CD4-positive, alpha-beta T cell treated with Interleukin-2 at 100 ng/mL for 4 hours (primary cell): ENCODE results near the gene ALPI.
"Not testable (repeated sequence)": the region's sequence is repeated elsewhere in the genome, so short reads cannot be mapped to it uniquely, and the experiment has no call there.

Source experiments
- DNase-seq: peaks from one replicate; pipeline ENCODE4 v3.0.0-alpha.2; 2020; ENCODE audit warnings: low spot score

Gene ALPI

DNA sequence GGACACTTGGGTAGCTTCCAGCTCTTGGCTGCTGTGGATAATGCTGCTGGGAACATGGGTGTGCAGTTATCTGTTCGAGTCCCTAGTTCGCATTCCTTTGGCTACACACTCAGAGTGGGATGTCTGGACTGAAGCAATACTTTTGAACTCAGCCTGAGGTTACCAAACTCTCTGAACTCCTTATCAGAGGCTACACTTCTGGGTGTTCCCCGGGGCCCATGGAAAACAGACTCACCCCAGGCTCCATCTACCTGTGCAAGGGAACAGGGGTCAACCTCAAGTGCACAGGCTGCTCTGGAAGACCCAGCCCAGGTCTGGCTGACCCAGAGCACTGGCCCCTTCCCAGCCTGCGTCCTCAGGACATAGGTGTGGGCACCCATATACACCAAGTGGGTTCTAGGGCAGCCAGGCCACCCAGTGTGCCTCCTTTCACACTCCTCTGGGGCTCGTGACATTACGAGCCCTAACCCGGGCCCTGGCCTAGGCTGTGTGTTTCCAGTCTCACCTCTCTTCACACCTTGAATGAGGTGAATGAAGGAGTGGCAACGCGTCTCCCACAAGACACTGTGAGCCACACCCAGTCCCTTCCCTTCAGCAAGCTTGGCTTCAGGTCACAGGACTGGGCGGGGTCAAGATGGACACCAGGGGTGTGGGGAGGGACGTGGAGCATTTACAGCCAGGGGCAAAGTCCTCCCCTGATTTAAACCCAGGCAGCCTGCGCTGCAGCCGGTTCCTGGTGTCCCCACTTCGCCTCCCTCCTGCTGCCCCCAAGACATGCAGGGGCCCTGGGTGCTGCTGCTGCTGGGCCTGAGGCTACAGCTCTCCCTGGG lies at the start of gene ALPI:
Gene ALPI, plus strand, starts transcription at position 728 of the 830 bp plus-strand sequence. Its CDS starts 47 bp downstream, at position 775.
- no peak for DNase-seq

DNA sequence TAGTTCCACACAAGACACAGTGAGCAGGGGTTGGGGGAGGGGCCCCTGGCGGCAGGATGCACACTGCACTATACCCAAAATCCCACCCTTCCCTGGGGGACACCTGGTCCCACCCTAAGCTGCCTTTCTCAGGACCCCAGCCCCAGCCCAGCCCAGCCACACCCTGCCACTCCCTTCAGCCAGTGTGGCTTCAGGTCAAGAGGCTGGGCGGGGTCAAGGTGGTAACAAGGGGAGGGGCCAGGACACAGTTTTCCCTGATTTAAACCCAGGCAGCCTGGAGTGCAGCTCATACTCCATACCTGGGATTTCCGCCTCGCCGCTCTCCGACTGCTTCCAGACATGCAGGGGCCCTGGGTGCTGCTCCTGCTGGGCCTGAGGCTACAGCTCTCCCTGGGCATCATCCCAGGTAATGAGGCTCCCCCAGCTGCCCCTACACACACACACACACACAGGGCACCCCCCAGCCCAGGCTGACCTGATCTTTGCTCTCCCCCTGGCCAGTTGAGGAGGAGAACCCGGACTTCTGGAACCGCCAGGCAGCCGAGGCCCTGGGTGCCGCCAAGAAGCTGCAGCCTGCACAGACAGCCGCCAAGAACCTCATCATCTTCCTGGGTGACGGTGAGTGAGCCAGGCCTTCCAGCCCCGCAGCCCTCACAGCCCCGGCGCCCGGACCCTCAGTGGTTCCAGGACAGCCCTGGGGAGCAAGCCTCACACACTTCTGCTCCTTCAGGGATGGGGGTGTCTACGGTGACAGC lies 49.2 kb upstream of the ALPI start, which contains the start of gene ALPG:
Gene ALPG, plus strand, starts transcription at position 289 of the 755 bp plus-strand sequence. Its CDS starts 51 bp downstream, at position 340.
- no peak for DNase-seq

DNA sequence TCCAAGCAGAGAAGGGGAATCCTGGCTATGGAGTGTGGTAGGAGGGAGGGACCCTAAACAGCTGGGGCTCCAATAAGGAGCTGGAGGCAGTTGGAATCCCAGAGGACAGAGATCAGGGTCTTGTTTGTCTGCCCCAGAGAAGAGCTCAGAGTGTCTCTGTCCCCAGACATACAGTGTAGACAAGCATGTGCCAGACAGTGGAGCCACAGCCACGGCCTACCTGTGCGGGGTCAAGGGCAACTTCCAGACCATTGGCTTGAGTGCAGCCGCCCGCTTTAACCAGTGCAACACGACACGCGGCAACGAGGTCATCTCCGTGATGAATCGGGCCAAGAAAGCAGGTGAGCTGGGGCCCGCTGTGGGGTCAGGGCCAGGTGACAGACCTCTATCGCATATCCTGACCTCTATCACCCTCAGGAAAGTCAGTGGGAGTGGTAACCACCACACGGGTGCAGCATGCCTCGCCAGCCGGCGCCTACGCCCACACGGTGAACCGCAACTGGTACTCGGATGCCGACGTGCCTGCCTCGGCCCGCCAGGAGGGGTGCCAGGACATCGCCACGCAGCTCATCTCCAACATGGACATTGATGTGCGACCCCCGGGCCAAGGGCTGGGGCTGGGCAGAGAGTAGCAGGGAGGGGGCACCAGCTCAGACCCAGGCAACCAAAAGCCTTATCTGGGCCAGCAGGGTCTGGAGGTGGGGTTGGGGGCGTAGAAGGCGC lies 48.4 kb upstream of the ALPI start:
- not testable (repeated sequence) for DNase-seq

DNA sequence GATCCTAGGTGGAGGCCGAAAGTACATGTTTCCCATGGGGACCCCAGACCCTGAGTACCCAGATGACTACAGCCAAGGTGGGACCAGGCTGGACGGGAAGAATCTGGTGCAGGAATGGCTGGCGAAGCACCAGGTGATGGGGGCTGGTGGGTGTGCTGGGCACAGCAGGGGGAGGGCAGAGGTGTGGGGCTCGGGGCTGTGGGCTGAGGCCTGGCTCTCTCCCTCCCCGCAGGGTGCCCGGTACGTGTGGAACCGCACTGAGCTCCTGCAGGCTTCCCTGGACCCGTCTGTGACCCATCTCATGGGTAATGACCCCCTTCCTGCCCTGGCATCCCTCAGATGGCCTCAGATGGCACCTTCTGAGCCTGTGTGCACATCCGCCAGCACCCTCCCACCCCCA lies 47.7 kb upstream of the ALPI start:
- DNase-seq: not testable (repeated sequence)

DNA sequence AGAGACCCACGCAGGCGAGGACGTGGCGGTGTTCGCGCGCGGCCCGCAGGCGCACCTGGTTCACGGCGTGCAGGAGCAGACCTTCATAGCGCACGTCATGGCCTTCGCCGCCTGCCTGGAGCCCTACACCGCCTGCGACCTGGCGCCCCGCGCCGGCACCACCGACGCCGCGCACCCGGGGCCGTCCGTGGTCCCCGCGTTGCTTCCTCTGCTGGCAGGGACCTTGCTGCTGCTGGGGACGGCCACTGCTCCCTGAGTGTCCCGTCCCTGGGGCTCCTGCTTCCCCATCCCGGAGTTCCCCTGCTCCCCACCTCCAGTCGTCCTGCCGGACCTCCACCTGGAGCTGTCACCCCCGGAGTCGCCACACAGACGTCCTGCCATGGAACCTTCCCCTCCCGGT lies 46.3 kb upstream of the ALPI start:
- not testable (repeated sequence) for DNase-seq

DNA sequence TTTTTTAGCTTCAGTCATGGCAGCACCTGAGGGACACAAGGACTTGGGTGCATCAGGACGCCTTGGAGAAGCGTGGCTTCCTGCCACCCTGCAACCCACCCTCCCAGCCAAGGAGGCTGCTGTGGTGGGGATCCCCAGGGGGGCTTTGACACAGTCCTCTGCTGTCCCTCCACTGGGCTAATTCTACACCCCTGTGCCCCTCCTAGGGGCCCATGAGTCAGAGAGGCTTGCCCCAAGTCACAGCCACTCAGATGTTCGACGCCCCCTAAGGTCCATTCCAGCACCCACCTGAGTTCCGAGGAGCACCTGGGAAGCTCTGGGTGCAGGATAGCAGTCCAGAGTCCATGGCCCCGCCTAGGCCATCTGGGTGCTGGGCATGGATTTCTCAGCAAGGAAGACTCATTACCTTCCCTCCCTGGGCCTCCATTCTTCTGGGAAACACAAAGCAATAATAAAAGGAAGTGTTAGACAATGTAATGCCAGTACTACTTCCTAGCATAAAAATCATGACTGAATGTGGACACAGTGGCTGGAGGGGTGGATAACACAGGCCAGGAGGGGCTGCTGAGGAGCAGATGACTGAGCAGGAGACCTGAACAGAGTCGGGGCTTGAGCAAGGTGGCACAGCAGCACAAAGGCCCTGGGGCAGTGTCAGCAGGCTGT lies 45.6 kb upstream of the ALPI start:
- no peak for DNase-seq

DNA sequence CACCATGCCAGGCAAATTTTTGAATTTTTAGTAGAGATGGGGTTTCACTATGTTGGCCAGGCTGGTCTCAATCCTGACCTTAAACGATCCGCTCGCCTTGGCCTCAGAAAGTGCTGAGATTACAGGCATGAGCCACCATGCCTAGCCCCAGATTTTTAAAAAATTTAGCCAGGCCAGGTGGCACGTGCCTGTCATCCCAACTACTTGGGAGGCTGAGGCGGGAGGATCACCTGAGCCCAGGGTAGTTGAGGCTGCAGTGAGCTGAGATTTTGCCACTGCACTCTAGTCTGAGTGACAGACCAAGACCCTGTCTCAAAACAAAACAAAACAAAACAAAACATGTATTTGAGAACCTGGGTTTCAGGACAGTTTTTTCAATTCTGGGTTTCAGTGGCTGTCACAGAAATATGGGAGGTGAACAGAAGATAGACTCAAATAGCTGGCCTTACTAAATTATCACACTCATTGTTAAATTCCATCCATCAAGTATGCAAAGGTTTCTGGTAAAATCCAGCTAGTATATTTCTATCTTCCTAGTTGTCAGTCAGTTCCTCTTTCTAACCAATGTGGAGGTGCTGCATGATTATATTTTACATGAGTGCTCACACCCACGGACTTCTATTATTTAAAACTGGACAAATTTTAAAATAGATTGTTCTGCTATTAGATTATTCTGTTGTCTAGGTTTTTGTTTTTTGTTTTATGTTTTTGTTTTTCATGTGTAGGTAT lies 43.9 kb upstream of the ALPI start:
- DNase-seq: no peak

DNA sequence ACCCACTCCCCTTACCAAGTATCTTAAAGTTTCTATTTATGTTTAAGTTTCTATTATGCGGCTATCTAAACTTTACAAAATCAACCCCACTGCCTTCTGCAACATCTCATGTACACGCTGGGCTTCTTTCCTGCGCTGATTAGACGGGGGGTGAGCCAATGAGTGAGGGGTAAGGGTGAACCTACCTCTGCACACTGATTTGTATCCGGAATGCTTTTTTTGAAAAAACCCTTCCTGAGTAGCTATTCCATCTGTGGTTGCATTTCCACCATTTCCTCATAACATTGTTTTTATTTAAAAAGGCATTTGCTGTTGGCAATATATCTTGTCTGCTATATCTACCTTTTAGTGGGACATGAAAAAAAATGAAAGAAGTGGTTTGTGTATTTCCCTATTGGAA lies 43.0 kb upstream of the ALPI start:
- no peak for DNase-seq

DNA sequence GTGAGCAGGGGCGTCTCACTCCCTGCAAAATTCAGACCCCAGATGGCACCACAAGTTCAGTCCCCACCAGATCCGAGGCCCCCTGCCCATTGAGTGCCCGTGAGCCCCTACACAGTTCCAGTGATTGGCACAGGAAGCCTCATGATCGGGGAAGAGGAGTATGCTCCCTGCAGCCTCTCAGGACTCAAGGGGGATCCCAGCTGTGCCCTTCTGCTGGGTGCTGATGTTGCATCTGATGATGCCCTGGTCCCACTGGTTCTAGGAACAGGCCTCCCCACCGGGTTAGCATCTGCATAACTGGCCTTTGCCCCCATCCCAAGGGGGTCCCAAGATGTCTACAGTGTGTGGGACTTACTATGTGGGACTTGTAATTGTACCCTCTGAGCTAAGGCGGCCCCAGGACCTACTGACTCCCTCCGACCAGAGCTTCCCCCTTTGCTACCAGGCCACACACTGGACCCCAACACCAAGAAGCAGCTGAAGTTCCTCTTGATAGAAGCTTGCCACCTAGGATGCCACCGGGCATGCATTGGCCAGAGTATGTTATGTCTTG lies 40.7 kb upstream of the ALPI start:
- DNase-seq: no peak

DNA sequence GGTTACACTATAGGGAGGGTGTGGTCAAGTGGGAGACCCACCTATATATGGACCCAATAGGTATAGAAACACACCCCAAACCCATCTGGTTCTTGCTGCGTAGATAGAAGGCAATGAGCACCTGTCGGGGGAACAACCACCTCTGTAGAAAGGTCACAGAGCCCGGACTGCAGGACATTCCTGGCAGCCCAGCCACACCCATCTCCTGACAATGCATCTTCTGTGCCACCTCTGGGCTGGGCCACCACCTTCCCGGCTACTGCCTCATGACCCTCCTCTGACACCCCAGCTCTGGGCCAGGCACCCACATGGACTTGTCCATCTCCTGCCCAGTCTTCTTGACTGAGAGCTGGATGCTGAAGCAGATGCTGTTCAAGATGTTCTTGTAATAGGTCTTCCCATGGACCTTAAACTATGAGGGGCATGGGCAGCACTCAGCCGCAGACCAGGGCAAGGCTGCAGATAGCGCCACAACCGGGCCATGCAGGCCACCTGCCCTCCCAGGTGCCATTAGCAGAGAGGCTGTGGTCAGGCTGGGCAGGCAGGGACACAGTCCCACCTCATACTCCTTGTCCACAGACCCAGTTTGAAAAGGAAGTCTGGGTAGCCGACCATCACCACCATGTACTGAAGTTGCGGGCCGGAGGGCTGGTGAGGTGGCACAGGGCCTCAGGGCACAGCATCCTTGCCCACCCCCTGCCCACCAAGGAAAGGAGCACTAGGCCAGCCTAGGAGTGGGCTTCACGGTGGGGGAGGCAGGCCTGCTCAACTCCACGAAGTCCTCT lies 40.0 kb upstream of the ALPI start:
- DNase-seq: no peak

DNA sequence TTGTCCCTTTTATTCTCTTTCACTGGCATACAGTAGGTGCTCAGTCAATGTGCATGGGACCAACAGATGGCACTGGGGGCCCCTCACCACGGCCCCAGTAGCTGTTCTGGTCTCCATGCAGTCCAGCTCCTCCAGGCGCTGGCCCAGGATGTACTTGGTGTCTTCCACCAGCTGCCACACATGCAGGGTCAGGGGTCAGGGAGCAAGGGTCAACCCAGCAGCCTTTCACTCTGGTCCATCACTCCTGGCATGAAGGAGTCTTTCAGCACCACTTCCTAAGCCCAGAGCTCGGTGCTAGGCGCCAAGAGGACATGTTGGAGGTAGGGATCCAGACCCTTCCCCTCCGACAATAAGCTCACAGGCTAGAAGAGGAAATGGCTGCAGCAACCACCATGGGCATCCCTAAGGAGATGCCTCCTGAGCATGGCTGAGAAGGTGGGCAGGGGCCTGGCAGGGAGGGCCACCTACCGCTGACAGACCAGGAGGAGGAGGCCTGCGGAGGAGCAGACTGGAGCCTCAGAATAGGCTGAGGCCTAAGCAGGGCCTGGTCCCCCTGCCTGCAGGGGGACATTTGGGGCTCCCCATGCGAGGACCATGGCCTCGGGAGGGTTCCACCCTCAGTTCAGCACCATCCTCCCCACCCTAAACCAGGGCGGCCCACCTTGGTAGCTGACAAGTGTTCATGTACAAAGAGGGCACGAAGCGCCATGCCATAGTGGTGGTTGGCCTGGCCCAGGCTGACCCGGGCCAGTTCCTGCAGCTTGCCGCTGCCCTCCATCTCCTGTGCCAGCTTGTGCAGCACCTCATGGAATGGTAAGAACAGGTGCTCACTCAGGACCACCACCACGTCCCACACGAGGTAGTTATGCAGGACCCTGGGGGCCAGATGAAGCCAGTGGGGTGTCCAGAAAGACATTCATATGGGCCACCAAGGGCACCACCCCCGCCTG lies 39.2 kb upstream of the ALPI start:
- no peak for DNase-seq

DNA sequence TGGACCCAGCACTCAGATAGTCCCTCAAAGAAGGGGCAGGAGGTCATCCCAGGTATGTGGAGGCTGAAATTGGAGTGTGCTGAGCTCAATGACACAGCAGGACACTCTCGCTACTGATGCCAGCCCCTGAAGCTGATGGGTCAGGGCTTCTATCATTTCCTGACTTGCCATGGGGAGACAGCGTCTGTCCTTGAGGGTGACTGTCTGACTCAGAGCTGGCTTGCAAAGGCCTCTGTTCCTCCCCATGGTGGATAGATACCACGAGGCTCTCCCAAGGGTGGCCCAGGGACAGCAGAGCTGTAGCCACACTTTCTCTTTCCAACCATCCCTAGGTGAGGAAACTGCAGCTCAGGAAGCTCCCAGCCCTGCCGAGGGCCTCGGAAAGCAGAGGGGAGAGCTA lies 38.5 kb upstream of the ALPI start:
- DNase-seq: no peak

DNA sequence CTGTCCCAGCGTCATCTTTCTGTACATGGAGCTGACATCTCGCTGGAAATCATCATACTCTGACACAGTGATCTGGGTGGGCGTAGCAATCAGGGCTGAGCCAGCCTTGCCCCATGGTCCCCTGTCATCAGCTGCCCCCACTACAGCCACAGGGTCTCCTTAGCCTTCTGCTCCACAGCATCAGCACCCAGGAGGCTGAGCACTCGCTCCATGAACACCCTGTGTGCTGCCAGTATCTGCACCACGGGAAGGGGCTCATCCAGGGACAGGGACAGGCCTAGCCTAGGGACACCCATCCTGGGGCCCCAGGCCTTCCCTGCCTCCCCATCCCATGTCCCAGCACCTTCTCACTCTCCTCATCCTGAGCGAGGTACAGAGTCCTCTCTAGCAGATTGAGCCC lies 37.9 kb upstream of the ALPI start:
- no peak for DNase-seq

DNA sequence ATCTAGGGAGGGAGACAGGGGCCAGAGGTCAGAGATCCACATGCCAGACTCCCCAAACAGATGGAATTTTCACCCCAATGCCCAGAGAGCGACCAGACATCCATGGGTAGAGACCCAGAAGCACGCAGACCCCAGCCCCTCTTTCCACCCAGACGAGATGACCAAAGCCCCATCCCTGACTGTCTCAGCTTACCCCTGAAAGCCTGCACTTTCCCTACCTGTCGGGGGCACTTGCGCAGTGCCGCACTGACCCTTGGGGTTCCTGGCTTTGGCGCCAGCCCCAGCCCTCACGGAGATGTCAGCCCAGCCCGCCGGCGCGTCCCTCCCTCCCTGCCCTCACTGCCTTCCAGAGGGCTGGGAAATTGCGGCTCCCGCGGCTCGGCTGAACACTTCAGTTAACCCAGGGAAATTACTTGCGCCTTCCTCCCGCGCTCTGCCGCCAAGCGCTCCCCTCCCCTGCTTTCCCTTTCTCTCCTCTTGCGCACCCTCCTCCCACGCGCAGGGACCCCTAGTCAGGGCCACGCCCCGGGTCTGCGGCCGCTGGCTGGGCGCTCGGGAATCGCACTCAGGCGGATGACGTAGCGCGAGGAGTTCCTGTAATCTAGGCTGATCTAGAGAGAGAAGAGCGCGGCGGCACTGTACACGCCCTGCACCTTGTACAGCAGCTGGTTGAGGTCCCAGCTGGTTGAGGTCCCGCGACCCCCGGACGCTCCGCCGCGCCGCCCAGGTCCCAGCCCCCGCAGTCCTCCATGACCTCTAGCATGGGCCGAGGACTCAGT lies 37.3 kb upstream of the ALPI start:
- DNase-seq: no peak

DNA sequence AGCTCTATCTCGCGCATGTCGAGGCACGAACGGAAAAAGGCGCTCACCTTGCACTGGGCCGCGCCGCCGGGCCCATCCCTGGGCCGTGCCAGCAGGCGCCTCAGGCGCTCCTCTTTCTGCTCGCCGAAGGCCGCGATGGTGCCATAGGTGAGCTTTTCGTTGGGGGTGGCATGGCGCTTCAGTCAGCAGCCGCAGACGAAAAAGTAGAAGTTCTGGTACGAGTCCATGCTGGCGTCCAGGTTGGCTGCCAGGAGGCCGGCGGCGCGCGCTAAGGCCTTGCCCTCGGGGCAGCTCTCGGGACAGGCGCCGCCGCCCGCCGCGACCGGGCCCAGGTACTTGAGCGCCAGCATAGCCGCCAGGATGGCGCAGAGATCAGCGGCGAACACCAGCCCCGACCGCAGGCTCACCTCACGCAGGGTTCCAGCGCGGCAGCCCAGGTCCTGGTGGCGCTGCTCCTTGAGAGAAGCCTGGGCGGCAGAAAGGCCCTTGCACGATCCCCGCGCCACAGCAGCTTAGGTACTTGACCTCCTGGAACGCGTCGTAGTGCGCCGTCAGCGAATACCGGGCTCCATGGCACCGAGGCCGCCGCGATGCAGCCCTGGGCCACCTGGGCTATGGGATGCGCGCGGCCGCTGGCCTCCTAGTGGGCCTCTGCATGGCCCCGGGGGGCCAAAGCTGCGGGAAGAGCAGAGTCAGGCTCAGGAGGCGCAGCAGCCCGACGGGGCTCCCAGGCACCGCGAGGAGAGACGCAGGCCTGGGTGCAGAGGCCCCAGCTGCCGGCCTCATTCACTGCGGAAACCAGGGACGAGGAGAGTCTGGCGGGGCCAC lies 36.5 kb upstream of the ALPI start:
- DNase-seq: no peak

DNA sequence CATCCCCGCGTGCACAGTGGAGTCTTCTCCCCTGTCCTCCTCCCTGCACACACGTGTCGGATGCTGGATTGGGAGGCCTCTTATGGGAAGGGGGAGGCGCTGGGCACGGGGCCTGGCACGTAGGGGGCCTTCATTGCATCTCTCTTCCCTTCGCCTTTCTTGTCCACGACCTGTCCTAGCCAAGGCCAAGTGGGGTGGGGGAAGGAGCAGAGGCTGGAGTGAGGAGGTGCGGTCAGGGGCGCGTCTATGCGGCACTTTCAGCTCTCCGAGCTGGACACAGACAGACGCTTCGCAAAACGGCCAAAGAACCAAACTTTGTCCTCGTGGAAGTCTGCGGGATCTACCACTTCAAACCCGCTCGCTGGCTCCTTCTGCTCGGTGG lies 35.9 kb upstream of the ALPI start:
- DNase-seq: no peak

DNA sequence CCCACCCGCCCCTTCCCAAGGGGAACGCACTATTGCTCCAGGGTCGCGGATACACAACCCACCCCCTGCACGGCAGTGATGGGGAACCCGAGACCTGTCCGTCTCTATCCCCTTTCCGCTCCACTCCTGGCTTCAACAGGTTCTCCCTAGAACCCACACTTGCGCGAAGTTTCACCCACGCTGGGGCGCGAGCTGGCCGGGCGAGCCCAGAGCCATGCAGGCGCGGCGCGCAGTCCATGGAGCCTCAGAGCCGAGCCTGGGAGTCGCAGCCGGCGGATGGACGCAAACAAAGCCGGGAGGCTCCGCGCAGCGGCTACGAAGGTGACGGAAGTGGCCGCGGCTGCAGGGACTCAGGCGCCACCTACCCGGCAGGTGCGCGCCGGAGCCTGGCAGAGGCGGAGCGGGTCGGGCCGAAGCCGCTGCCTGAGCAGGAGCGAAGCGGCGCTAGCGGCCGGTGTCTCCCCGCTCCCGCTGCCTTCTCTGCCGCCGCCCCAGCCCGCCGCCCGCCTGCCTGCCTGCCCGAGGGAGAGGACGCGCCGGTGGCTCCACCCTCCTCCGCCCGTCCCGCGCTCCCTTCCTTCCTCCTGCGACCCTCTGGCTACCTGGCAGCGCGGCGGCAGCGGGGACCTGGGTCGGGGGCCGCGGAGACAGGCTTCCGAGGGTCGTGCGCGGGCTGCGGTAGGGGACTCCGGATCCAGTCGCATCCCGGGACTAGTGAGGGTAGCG lies 35.3 kb upstream of the ALPI start:
- no peak for DNase-seq
